ELR (cell line): ENCODE measurements around the gene SLC25A46.
"Not testable (repeated sequence)": the region's sequence is repeated elsewhere in the genome, so short reads cannot be mapped to it uniquely, and the experiment has no call there.

Experiments used
- DNase-seq: peaks from one replicate; pipeline ENCODE4 v3.0.0-alpha.2; 2015; ENCODE audit warnings: low read depth

The SLC25A46 gene

GRCh38 chr5:110738812-110739651 is at the start of gene SLC25A46:
SLC25A46 (plus strand) TSS chr5:110739007; CDS start chr5:110739120, 113 bp downstream.
- peak; percentile 90 for DNase-seq

- not testable (repeated sequence) for DNase-seq
These were observed 48.2 kb upstream of the SLC25A46 start for GRCh38 chr5:110690587-110690986.

DNA sequence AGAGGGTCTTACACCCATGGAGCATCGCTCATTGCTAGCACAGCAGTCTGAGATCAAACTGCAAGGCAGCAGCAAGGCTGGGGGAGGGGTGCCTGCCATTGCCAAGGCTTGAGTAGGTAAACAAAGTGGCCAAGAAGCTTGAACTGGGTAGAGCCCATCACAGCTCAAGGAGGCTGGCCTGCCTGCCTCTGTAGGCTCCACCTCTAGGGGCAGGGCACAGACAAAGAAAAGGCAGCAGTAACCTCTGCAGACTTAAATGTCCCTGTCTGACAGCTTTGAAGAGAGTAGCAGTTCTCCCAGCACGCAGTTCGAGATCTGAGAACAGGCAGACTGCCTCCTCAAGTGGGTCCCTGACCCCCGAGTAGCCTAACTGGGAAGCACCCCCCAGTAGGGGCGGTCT is 46.1 kb upstream of the SLC25A46 start:
- not testable (repeated sequence) for DNase-seq

DNA sequence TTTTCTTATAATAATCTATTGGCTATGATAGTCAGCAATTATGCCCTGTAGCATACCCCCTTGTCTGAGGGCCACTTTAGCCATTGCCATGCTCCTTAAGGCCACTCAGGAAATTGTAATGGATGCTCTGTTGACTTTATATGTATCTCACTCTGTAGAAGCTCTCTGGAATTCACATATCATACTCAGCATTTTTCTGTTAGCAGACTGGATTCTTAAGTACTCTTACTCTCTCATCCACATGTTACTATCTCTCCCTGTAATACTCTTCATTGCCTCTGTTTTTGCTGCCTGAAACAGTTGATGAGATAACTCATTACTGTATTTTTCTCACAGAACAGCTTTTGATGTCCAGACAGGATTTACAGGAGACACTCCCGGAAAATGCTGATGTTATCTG is 36.5 kb upstream of the SLC25A46 start:
- DNase-seq, result no peak

- DNase-seq, result no peak
These were observed 36.1 kb upstream of the SLC25A46 start for GRCh38 chr5:110702704-110703103.

- DNase-seq, result no peak
These were observed 35.3 kb upstream of the SLC25A46 start for GRCh38 chr5:110703481-110703880.

- DNase-seq, result no peak
These were observed 33.5 kb upstream of the SLC25A46 start for GRCh38 chr5:110705349-110705748.

GRCh38 chr5:110707260-110707844 is 31.5 kb upstream of the SLC25A46 start:
- DNase-seq, result no peak

GRCh38 chr5:110716247-110717245 is 22.3 kb upstream of the SLC25A46 start:
- DNase-seq, result no peak

DNA sequence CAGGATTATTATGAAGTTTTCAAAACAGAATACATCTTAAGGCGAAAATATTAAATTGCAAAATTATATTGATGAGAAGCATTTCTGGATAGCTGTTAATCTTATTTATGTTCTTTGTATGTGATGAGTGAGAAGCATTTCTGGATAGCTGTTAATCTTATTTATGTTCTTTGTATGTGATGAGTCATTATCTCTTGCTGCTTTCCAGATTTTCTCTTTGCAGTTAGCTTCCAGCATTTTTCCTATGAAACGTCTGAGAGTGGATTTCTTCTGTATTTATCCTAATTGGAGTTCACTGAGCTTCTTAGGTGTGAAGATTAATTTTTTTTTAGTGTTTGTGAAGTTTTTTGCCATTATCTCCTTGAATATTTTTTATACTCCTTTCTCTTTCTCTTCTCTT is 20.5 kb upstream of the SLC25A46 start:
- DNase-seq, result no peak

- DNase-seq, result no peak
These were observed 12.4 kb upstream of the SLC25A46 start, which contains the start of gene TMEM232 for GRCh38 chr5:110726249-110727024. TMEM232 (minus strand) TSS chr5:110726671; CDS start chr5:110667352, 59,319 bp downstream.

DNA sequence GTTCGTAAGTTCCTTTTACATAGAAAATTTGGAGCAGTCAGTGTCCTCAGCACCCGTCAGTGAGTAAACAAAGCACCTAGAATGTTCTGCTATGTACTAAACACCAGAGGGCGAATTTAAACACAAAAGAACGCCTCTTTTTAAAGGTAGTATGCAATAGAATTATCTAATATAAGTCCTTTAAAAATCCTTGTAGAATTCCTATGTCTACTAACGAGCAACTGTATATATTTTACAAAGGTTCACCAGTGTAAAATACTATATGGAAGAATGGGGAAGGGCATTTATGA is 11.8 kb upstream of the SLC25A46 start:
- peak; percentile 8 for DNase-seq

- DNase-seq, result not testable (repeated sequence)
These were observed 7.3 kb upstream of the SLC25A46 start for GRCh38 chr5:110731499-110731898.

GRCh38 chr5:110734101-110734500 is 4.7 kb upstream of the SLC25A46 start:
- no peak for DNase-seq

DNA sequence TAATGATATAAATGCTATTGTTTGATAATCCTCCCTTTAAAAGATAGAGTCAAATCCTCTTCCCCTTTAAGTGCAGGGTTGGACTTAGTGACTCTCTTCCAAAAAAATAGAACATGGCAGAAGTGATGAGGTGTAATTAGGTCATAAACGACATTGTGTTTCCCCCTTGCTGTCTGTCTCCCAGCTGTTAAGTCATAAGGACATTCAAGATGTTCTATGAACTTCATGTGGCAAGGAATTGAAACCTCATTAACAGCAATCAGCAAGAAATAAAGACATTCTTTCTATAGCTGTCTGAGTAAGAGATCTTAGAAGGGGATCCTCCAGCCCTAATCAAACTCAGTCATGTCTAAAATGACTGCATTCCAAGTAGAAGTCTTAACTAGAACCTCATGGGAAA is 3.3 kb upstream of the SLC25A46 start:
- DNase-seq, result no peak

DNA sequence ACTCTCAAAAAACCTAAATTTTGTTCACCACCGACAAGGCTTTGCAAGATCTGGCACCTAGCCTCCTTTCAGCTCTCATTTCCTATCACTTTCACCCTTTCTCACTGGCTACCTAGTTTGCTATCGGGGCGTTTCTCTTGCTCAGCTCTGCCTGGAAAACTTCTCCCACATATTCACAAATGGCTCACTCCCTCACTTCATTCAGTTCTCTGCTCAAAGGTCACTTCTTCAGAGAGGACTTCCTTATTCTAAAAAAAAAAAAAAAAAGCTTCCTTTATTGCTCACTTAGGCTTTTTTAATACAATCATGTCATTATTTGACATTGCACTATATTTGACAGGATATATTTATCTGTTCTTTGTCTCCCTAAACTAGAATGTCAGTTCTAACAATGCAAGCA is 2.1 kb upstream of the SLC25A46 start:
- no peak for DNase-seq

GRCh38 chr5:110738503-110738811 is 350 bp upstream of the SLC25A46 start:
- DNase-seq, result no peak

DNA sequence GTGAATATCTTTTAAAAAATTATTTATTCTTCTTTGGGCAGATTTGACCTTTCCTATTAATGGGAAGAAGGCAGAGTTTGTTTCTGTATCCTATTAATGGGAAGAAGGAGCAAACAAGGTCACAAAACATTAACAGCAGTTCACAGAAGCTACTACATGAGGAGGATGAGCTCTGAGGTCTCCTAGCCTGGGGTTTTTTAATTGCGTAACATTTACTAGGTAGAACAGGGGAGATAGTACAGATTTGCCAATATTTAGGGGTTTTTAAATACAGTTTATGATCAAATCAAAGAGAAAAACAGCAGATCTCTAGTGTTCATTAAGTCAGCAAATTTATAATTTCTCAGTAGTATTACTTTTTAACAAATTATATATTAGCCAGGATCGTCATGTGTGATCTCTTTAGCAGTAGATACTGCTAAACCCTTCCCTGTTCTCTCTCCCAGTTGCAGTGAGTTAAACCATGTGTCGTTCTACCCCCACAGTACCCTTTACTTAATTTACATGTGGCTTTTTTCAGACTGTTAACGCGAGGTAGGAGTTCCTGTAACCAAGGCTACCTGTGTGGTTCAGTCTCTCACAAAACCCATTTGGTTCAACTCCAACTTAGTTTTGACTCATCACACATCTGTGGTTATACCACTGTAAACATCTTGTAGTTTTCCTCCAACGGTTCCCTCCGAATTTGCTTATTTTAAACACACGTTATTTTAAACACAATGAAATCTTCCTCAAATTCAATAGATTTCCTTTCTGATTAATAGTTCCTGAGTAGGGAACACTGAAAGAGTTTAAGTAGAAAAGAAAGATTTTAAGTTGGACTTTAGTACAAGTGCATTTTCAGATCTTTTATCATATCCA is 13.3 kb downstream of the SLC25A46 start:
- DNase-seq, result peak; percentile 76

GRCh38 chr5:110752953-110753352 is 14.1 kb downstream of the SLC25A46 start:
- DNase-seq, result no peak

DNA sequence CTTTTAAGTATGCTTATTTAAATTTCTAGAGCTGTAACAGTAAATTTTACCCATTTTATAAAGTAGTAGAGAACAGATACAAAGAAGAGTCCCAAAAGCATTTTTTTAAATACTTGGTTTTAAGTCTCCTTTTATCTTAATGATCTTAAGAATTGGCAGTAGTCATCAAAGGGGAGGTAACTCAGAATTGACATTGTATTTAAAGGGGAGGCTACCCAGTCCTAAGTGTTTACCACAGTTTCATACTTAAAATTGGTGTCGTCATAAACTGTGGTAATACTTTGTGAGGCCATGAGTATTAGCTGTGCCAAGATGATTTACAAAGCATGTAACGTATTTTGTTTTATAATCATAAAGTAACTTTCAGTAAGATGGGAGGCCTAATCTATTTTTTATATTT is 14.8 kb downstream of the SLC25A46 start:
- no peak for DNase-seq

GRCh38 chr5:110754181-110754580 is 15.4 kb downstream of the SLC25A46 start:
- DNase-seq, result no peak
